GM21381 (cell line): ENCODE measurements around the gene MEGF10.

Experiments used
- ATAC-seq: cut with Tn5 transposase; IDR thresholded peaks from one replicate; pipeline ENCODE4 v1.9.1; 2021; ENCODE audit warnings: mild to moderate bottlenecking, moderate library complexity; ENCODE audit not compliant: unreplicated experiment

MEGF10 gene

DNA sequence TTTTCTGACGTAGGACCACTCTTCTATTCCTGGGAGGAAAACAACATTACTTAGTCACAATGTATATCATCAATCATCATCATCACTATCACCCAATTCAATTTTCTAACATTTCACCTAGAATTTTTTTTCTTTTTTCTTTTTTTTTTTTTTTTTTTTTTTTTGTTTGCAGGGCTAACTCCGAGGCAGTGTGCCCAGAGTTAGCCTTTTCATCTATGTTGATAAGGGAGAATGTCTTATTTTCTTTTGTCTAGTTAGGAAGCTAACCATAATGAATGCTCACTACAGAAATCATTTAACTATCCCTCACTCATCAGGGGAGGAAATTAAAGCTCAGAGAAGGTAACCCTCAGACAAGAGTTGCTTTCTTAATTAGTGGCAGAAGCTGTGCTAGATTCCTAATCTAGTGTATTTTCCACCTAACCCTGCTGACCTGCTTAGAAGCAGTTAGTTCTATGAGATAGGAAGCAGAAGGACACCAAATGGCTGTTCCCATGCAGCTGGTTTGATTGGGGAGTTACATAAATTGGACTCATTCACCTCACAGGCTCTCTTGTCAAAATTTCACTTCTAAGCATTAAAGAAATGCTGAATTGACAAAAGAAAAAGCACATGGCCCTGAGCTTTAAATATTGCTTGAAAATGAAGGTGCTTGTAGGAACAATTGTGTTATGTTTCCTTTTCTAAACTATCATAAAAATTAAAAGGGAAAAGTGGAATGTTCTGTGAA is 218.2 kb downstream of the MEGF10 start:
- no peak for ATAC-seq
